ENCODE data around the gene TIAM2. TPM values are rescaled to one million over a fixed set of nuclear protein-coding genes. Genes with fewer than 3 reads are reported as not detected.
"Not testable (repeated sequence)": the region's sequence is repeated elsewhere in the genome, so short reads cannot be mapped to it uniquely, and the experiment has no call there.

The TIAM2 gene
- total RNA-seq, 2 experiments from 2014 or later: 2.5 to 3.8 TPM

DNA sequence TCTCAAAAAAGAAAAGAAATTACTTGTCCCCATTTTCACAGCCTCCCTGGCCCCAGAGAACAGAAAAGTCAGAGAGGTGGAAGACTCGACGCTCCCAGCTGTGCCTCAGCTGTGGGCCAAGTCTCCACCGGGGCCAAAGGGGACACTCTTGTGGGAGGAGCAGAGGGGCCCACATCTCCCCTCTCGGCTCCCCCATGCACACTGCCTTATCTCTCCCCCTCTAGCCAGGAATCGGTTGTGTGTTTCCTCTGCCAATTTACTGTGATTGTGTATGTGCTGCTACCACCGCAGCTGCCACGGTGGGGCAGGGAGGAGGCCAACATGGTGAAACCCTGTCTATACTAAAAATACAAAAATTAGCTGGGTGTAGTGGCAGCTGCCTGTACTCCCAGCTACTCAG is 8.4 kb downstream of the TIAM2 start:
- no peaks in the 10 kb centered on the region for H3K36me3 Mint-ChIP-seq
- DNase-seq: no peak
- H3K27me3 Mint-ChIP-seq: peaks cover 10% of the 10 kb centered on the region
- no peak overlapping the region for H3K4me3 Mint-ChIP-seq
- no peaks in the 10 kb centered on the region for H3K9me3 Mint-ChIP-seq
- H3K4me1 Mint-ChIP-seq: no peaks in the 10 kb centered on the region
- no peak overlapping the region for H3K27ac Mint-ChIP-seq

DNA sequence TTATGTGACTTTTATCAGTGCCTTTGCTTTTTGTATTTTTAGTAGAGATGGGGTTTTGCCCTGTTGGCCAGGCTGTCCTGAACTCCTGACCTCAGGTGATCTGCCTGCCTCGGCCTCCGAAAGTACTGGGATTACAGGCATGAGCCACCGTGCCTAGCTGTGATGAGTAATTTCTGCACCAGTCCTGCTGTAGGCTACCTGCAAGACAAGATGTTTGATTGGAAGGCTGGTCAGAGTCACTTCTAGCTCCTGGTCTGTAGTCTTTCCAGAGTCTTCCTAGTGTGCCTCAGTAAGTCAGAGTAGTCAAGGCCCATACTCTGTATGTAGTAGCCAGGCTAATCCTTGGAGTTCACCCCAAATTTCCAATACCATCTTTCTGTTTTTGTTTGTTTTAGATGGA is 8.9 kb downstream of the TIAM2 start:
- peaks cover 5% of the 10 kb centered on the region for H3K27me3 Mint-ChIP-seq
- no peaks in the 10 kb centered on the region for H3K36me3 Mint-ChIP-seq
- no peaks in the 10 kb centered on the region for H3K9me3 Mint-ChIP-seq
- no peak overlapping the region for H3K4me3 Mint-ChIP-seq
- no peaks in the 10 kb centered on the region for H3K4me1 Mint-ChIP-seq
- no peak overlapping the region for H3K27ac Mint-ChIP-seq
- no peak for DNase-seq

DNA sequence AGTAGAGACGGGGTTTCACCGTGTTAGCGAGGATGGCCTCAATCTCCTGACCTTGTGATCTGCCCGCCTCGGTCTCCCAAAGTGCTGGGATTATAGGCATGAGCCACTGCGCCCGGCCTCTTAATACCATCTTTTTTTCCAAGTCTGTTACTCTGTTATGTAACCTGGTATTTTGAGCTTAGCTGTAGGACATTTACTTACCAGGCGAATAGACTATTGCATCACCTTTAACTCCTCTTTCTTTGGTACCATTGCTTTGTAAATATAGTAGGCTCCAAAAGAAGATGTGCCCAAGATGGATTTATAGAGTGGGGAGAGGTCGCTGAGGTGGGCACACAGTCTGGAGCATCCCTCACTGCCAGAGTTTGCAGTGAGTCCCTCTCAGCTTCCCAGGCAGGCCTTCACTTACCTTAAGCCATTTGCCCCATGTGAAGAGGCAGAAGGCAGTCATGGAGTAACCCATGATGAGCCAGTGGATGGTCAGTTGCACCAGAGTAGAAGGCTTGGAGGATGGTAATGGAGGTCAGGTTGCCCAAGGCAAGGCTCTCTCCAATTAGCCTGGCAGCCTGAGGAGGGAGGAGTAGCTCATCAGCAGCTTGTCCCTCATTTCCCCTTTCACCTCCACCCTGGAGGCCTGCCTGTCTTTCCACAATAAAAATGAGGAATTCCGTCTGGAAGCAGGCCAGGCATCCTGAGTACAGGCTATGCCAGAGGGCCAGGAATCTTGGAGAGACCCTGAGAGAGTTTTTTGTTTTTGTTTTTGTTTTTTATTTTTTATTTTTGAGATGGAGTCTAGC is 9.7 kb downstream of the TIAM2 start:
- H3K4me3 Mint-ChIP-seq: no peak overlapping the region
- no peaks in the 10 kb centered on the region for H3K9me3 Mint-ChIP-seq
- H3K4me1 Mint-ChIP-seq: no peaks in the 10 kb centered on the region
- no peaks in the 10 kb centered on the region for H3K36me3 Mint-ChIP-seq
- no peak overlapping the region for H3K27ac Mint-ChIP-seq
- H3K27me3 Mint-ChIP-seq: peaks cover 1% of the 10 kb centered on the region
- no peak for DNase-seq

DNA sequence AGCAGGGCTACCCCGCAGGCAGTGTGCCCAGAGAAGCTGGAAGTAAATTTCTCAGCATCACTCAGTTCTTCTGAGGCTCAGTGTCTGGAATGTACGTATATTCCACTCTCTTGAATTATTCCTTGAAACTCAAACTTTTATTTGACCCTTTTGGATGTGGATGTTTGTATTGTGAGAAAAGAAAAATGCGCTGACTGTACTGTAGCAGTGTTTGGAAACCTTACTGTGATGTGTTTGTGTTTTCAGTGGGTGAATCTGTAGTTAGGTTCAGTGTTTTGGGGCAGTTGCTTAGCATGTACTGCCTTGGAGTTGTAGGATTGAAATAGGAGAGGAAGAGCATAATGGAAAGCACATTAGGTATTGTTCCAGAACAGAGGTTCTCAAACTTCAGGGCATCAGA is 13.5 kb downstream of the TIAM2 start:
- Mint-ChIP-seq H3K9me3 (no peaks in the 10 kb centered on the region), H3K36me3 (no peaks in the 10 kb centered on the region), H3K27ac (no peak overlapping the region), H3K4me3 (no peak overlapping the region), H3K4me1 (no peaks in the 10 kb centered on the region), H3K27me3 (no peaks in the 10 kb centered on the region)
- DNase-seq: no peak

GRCh38 chr6:155010940-155011339 is 15.8 kb downstream of the TIAM2 start:
- Mint-ChIP-seq H3K27me3 (peaks cover 4% of the 10 kb centered on the region), H3K36me3 (no peaks in the 10 kb centered on the region), H3K9me3 (no peaks in the 10 kb centered on the region), H3K27ac (no peak overlapping the region), H3K4me1 (no peaks in the 10 kb centered on the region), H3K4me3 (no peak overlapping the region)
- no peak for DNase-seq

DNA sequence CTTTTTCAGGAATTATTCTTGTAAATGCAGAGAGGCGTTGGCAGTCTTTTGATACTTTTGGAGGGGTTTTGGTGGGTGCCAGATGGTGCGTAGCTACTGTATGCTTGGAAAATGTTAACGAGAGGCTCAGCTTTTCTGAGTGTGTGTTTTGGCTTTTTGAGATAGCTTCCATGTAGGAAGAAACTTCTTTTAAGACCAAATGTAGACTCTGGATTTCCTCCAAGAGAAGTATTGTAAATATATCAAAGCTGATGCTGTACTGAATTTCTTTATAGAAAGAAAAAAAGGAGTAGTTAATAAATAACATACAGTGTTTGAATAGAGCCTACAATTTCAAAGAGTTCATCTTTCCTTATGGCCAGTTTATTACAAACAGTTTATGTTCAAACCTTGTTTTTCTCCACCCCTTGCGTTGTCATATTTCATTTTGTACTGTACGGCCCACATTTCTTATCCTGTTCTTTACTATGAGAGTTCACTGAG is 16.7 kb downstream of the TIAM2 start:
- no peak for DNase-seq
- no peak overlapping the region for H3K27ac Mint-ChIP-seq
- peaks cover 4% of the 10 kb centered on the region for H3K27me3 Mint-ChIP-seq
- H3K9me3 Mint-ChIP-seq: no peaks in the 10 kb centered on the region
- H3K36me3 Mint-ChIP-seq: no peaks in the 10 kb centered on the region
- H3K4me3 Mint-ChIP-seq: no peak overlapping the region
- no peaks in the 10 kb centered on the region for H3K4me1 Mint-ChIP-seq

- no peaks in the 10 kb centered on the region for H3K4me1 Mint-ChIP-seq
- no peak overlapping the region for H3K4me3 Mint-ChIP-seq
Observed at GRCh38 chr6:155013457-155013876, 18.4 kb downstream of the TIAM2 start.

DNA sequence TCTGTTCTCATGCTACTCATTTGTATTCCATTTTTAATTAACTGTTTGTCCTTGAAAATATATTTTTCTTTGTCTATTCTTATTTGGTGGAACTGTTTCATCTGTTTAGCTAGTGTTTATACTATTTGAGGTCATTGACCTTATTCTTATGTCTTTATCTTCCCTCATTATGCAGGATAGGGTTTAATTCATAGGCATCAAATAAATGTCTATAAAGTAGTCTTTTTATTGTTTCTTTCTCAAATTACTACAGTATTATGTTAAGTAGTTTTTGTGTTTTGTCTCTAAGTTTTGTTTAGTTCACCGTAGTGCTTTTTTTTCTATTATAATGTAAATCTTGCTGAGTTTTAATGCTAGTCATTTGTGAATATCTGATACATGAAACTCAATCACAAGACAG is 19.0 kb downstream of the TIAM2 start:
- Mint-ChIP-seq H3K27ac (no peak overlapping the region), H3K27me3 (peaks cover 4% of the 10 kb centered on the region), H3K9me3 (no peaks in the 10 kb centered on the region), H3K4me1 (no peaks in the 10 kb centered on the region), H3K36me3 (no peaks in the 10 kb centered on the region), H3K4me3 (no peak overlapping the region)
- no peak for DNase-seq

More at GRCh38 chr6:155013457-155013876, 18.4 kb downstream of the TIAM2 start:
- no peak for DNase-seq
- Mint-ChIP-seq H3K27ac (no peak overlapping the region), H3K27me3 (peaks cover 4% of the 10 kb centered on the region), H3K36me3 (no peaks in the 10 kb centered on the region), H3K9me3 (no peaks in the 10 kb centered on the region)

- Mint-ChIP-seq H3K4me3 (no peak overlapping the region), H3K27me3 (peaks cover 4% of the 10 kb centered on the region), H3K36me3 (no peaks in the 10 kb centered on the region), H3K27ac (no peak overlapping the region), H3K4me1 (no peaks in the 10 kb centered on the region), H3K9me3 (no peaks in the 10 kb centered on the region)
- no peak for DNase-seq
Observed at GRCh38 chr6:155014670-155015300, 19.7 kb downstream of the TIAM2 start.

GRCh38 chr6:155018415-155018814 is 23.3 kb downstream of the TIAM2 start:
- not testable (repeated sequence) for H3K36me3 Mint-ChIP-seq, H3K27me3 Mint-ChIP-seq, H3K27ac Mint-ChIP-seq, H3K4me1 Mint-ChIP-seq, DNase-seq, H3K4me3 Mint-ChIP-seq, H3K9me3 Mint-ChIP-seq

- Mint-ChIP-seq H3K36me3 (no peaks in the 10 kb centered on the region), H3K4me1 (no peaks in the 10 kb centered on the region), H3K9me3 (no peaks in the 10 kb centered on the region), H3K27me3 (peaks cover 4% of the 10 kb centered on the region), H3K27ac (no peak overlapping the region), H3K4me3 (no peak overlapping the region)
- no peak for DNase-seq
Observed at GRCh38 chr6:155021680-155022079, 26.6 kb downstream of the TIAM2 start.

DNA sequence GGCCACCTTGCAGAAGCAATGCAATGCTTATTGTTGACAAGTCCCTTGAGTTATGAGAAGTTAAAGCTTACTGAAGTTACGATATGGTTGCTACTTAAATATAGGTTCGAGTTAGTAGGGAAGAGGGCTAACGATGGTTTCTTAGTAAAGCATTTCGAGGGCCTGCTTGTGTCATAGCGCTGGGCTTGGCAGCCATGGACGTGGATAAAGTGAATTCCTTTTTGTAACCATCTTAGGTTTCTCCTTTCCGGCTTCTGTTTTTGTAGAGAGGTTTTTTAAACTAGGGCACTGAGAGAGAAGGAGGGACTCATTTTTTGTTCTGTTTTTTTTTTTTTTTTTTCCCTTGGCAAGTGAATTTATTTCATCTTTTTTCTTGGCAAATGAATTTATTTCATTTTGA is 27.6 kb downstream of the TIAM2 start:
- no peaks in the 10 kb centered on the region for H3K4me1 Mint-ChIP-seq
- DNase-seq: no peak
- H3K27ac Mint-ChIP-seq: no peak overlapping the region
- no peaks in the 10 kb centered on the region for H3K9me3 Mint-ChIP-seq
- H3K27me3 Mint-ChIP-seq: peaks cover 4% of the 10 kb centered on the region
- no peak overlapping the region for H3K4me3 Mint-ChIP-seq
- no peaks in the 10 kb centered on the region for H3K36me3 Mint-ChIP-seq

GRCh38 chr6:155023717-155024116 is 28.6 kb downstream of the TIAM2 start:
- no peak for DNase-seq
- no peaks in the 10 kb centered on the region for H3K9me3 Mint-ChIP-seq
- no peaks in the 10 kb centered on the region for H3K36me3 Mint-ChIP-seq
- H3K27me3 Mint-ChIP-seq: peaks cover 4% of the 10 kb centered on the region
- H3K27ac Mint-ChIP-seq: no peak overlapping the region
- no peaks in the 10 kb centered on the region for H3K4me1 Mint-ChIP-seq
- no peak overlapping the region for H3K4me3 Mint-ChIP-seq

DNA sequence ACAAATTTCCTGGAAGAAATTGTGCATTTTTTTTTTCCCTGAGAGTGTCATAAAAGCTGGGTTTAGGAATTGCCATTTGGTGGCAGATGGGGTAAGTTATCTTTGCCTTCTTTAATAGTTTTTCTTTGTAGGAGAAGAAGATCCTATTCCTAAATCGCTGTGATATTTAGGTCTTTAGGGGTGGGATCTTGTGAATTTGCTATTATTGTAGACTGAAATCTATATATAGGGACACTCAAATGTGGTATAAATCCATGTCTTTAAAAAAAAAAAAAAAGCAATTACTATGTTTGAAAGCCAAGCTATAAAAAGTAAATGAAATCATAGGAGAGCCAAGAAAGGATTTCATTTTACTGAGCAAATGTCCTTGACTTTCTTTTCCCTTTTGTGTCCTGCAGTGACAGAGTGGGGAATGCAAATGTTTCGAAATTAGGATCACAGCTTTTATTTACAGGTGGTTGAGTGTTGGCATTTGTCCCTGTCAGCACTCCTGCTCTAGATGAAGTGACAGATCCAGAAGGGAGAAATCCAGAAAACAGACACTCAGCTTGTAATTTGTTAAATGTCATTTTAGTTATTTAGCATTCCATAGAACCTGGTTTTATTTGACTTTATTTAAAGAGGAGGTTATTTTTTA is 29.4 kb downstream of the TIAM2 start:
- Mint-ChIP-seq H3K27ac (no peak overlapping the region), H3K4me3 (no peak overlapping the region), H3K27me3 (peaks cover 4% of the 10 kb centered on the region), H3K9me3 (no peaks in the 10 kb centered on the region), H3K4me1 (no peaks in the 10 kb centered on the region), H3K36me3 (no peaks in the 10 kb centered on the region)
- DNase-seq: no peak

DNA sequence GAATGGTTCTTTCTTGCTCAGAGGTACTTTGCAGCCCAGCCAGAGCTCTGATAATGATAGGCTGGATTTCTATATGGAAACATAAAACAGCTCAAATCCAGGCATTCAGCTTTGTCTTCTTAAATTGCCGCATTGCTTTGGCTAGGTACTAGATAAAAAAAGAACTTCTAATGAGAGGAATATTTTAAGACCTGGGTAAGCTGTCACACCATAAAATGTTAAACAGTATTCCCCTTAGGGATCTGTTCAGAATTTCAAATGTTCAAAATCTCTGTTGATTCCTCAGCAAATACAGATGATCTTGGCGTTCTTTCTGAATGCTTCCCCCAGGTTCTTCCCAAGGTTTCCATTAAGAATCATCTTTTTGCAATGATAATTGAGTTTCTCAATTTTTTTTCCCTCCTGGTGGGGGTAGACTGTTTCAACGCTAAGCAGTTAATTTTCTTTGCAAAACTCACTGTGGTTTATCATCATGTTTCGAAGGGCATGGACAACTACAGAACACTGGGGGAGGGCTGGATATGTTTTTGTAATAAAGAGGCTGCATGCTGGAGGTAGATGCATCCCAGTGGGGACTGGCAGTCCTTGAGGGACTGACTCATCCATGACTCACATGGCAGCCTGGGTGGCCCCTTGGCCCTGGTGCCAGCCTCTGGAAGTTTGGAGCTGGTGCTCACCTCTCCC is 31.0 kb downstream of the TIAM2 start:
- H3K27ac Mint-ChIP-seq: no peak overlapping the region
- no peaks in the 10 kb centered on the region for H3K36me3 Mint-ChIP-seq
- DNase-seq: no peak
- no peak overlapping the region for H3K4me3 Mint-ChIP-seq
- peaks cover 11% of the 10 kb centered on the region for H3K27me3 Mint-ChIP-seq
- H3K9me3 Mint-ChIP-seq: no peaks in the 10 kb centered on the region
- no peaks in the 10 kb centered on the region for H3K4me1 Mint-ChIP-seq
